GM18907 (cell line): ENCODE results near the gene CERKL.

Source experiments
- ATAC-seq: cut with Tn5 transposase; IDR thresholded peaks from one replicate; pipeline ENCODE4 v1.9.1; 2021; ENCODE audit warnings: mild to moderate bottlenecking, moderate library complexity; ENCODE audit not compliant: unreplicated experiment

The CERKL gene

DNA sequence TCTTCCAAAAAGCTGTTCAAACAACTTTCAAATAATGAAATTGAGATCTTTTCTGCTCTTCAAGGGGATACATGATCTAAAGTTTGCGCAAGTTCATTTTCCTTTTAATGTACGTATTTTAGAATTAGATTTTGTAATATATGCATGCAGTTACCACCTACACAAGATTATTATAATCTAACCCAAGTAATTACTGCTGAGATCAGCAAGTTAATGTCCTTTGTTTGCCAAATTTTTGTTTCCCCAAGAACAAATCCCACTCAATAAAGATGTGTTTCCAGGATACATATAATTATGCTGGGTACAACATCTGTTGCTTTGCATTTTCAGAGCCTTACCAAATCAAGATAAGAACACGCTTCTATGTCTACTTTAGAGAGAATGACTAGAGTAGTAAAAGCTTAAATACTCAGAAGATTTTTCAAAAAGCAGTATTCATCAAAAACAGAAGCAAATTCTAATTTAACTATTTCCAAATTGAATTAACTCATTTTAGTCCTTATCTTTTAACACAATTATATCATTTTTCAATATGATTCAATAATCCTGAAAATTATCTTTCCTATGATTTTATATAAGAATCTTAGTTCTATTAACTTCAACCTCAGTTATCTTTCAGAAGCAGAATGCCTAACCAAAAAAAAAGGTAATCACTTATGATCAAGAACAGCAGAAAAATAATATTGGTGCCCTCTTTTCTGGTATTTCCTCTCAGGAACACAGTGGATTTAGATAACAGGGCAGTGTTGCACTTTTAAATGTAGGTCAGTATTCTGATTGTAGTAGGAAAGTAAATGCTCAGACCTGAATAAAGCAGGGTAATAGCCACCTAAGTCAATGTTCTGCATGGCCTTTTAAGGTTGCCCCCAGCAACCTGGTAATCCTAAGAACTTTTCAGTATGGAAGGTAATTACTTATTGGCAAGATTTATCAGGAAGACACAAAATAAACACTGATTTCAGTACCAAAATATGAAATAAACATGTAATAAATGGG, 28.0 kb downstream of the CERKL start:
- ATAC-seq = no peak

DNA sequence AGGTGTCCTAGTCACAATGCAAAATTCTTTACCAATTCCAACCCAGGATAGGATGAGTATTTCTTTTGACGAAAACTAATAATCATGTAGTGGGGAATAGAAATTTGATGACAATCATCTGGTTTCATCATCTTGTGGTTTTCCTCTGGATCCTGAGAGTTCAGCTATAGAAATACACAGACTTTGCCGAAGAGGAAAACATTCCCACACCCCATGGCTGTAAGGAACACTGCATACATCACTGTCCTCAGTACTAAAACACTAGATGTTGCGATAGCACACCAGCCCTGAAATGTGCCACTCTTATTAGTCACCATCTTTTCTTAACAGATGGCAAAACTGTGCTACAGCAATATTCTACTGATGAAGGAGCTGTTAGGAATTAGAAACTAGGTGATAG, 29.4 kb downstream of the CERKL start:
- ATAC-seq = no peak

DNA sequence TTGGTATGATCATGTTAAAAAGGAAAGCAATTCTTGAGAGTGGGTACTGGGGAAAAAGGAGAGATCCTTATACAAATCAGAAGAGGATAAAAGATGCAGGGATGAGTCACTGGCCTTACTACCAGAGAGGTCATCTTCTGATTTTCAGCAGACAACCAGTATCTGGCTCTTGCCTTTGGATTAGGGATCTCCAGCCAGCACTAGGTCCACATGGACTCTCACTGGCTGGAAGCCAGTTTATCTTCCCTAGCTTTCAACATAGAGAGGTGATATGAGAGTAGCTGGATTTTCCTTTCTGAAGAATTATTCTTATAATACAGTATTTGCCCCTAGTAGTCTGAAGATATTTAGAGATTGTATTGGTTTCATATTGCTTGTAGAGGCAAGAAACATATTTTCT, 30.2 kb downstream of the CERKL start:
- no peak for ATAC-seq

- no peak for ATAC-seq
Measured at GRCh38 chr2:181623159-181623558, 33.7 kb downstream of the CERKL start.

GRCh38 chr2:181621779-181622490, 35.0 kb downstream of the CERKL start:
- ATAC-seq = no peak

DNA sequence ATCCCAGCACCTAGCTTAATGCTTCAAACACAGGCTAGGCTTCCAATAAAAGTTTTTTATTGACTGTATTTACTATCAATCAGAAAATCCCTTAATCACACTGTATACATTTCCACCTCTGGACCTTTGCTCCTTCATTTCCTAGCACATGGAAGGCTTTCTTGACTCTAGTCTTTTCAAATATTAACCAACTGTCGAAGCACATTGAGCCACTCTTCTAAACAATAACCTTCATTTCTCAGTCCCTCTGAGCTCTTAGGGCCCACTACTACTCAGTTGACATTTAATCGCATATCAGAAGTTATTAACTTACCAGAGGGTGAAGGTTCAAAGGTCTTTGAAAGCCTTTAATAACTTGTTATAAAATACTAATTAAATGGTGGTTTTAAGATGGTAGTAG, 37.4 kb downstream of the CERKL start:
- ATAC-seq = no peak

- no peak for ATAC-seq
Measured at GRCh38 chr2:181616715-181617114, 40.2 kb downstream of the CERKL start.

GRCh38 chr2:181614874-181615638, 41.8 kb downstream of the CERKL start:
- no peak for ATAC-seq

DNA sequence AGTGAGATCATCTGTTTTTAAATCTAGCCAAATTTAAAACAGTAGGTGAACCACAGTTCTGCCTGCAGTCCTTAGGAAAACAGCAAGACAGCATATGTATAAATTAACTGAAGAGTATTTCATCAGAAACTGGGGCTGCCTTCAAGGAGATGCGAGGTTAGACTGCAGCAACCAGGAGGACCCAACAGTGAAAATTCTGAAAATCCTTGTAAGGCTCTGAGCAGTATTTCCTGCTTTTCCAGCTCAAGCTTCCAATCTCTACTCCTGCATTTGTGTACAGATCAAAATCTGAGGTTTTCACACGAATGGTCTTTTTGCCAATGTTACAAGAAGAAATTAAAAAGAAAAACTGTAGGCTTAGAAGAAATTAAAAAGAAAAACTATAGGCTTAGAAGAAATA, 43.7 kb downstream of the CERKL start:
- no peak for ATAC-seq

DNA sequence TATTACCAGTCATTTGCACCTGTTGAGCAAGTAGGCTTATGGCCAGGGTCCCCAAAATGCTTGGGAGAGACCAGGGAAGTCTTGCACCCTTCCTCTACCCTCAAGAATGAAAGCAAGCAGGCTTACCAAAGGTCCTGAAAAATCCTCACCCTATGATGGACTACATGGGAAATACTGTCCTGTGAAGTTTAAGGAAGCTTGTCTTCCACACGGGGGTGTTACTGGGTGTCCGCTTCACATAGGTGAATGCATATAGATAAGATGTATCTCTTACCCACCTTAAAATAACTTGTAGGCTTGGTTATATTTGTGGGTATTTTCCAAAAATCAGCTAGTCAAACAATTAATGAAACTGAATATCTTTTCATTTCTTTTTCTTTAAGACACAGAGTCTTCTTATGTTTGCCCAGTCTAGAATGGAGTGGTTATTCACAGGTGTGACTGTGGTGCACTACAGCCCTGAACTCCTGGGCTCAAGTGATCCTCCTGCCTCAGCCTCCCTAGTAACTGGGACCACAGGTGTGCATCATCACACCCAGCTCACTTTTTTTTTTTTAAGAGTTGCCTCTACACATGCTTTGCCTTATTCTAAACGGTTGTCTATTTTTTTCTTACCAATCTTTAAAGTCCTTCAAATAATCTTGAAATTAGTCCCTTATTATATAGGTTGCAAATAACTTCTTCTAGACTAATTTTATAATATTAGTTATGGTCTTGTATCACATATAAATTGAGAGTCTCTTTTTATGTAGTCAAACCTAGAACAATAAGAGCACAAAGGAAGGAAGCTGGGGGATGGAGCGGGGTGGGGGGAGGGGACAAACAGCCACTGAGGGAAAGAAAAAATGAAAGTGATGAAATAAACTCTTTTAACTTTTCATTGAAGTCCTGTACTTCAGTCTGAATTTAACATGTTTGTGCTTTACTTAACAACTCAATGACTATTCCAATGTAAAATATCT, 49.0 kb downstream of the CERKL start:
- ATAC-seq = no peak

- ATAC-seq = no peak
Measured at GRCh38 chr2:181605889-181606837, 50.7 kb downstream of the CERKL start.

DNA sequence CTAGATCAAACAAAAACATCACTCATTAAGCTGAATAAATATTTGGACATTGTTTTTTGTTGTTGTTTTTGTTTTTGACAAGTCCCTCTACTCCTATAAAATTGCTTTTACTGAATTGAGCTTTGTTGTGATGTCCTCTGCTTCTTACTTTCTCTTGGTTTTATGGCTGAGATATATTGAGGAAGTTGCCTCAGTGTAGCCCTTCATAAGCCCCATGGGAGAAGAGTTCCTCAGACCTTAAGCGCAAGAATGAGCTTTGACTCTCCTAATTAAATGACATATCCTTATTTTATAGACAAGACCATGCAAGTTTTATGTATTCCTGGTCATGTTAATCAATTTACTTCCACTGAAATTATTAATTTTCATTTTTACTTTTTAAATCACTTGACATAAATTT, 54.9 kb downstream of the CERKL start:
- ATAC-seq = no peak

DNA sequence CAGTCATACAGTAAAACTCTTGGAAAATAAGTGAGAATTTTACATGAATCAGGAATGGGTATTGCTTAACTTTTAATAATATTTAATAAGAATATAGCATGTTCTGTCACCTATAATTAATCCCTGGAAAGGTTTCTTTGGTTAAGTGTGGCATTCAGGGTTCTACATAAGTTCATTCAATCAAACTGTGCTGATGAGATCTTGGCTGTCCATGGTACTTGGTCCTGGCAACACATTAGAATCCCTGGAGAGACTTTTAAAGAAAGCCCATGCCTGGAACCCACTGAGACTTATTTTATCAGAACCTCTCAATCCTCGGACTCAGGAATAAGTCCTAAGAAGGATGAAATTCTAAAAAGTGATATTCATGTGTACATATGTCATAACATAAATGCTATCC, 60.3 kb downstream of the CERKL start:
- ATAC-seq = no peak

GRCh38 chr2:181594322-181594721, 62.6 kb downstream of the CERKL start:
- ATAC-seq = peak; percentile 69

DNA sequence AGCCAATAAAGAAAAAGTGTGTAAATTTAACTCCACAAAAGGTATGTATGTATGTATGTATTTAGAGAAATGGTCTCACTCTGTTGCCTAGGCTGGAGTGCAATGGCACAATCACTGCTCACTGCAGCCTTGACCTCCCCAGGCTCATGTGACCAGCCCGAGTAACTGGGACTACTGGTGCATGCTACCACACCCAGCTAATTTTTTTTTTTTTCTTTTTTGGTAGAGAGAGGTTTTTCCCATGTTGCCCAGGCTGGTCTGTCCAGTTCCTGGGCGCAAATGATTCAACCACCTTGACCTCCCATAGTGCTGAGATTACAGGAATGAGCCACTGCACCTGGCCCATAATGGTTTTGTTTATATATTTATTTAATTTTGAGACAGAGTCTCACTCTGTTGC, 67.1 kb downstream of the CERKL start:
- ATAC-seq = no peak

DNA sequence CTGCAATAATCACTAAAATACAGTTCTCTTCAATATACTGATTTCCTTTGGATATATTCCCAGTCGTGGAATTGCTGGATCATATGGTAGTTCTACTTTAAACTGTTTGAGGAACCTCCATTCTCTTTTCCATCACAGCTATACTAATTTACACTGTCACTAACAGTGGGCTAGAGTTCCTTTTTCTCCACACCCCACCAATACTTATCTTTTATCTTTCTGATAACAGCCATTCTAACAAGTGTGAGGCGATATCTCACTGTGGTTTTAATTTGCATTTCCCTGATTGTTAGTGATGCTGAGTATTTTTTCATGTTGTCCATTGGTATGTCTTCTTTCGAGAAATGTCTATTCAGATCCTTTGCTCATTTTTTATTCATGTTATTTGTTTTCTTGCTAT, 68.4 kb downstream of the CERKL start:
- no peak for ATAC-seq

DNA sequence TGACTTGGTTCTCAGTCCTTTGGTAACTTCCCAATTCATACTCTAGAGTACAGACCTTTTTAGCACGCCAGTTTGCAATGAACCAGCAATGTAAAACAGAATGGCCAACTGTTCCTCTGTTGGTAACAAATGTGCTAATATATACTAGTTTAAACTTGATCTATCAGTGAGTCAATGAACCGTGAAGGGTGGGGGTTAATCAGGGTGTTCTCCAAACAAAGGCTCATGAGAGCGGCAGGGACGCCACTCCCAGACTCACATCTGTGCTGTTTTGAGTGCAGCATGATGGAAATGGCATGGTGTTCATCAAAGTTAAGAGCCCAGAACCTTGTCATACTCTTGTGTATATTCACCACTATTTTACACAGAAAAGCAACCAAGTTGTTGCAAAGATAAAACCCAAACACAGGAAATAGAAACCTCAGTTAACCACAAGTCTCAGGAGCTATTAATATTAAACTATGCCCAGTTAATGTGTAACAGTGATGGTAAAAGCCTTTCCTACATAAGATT, 70.3 kb downstream of the CERKL start:
- peak; percentile 99 for ATAC-seq

DNA sequence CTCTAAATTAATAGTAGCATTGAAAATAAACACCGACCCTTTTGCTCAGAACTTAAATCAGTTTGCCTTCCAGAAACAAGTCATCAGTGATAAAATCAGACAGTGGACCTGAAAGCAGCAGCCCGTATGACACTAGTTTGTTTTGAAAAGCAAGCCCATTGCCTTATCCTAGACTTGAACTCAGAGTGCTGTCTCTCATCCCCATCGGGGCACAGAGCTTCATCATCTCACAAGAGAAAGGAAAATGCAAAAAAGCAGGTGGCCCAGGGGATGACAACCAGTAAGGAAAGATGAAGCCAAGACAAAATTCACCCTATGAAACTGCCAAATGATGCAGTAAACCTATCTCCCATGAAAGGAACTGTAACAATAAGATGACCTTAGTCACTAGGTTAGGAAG, 71.2 kb downstream of the CERKL start:
- no peak for ATAC-seq

GRCh38 chr2:181581534-181581933, 75.4 kb downstream of the CERKL start:
- no peak for ATAC-seq
